Upper lobe of right lung (tissue), 1 donor: ENCODE data around the gene TSPEAR. TPM values are rescaled to one million over a fixed set of nuclear protein-coding genes. Genes with fewer than 3 reads are reported as not detected.
"Not testable (repeated sequence)": the region's sequence is repeated elsewhere in the genome, so short reads cannot be mapped to it uniquely, and the experiment has no call there.

Experiments
- ATAC-seq: fragments of 200-7000 bp; cut with Tn5 transposase; one replicate; pipeline ENCODE4 v1.9.1; 2020; ENCODE audit warnings: mild to moderate bottlenecking, moderate library complexity
- DNase-seq: peaks from one replicate; pipeline ENCODE4 v3.0.0-alpha.2; 2020
- H3K27ac ChIP-seq: fragments of 200-600 bp; one replicate; pipeline ENCODE4 v1.8.0; 2022
- H3K27me3 ChIP-seq: fragments of 200-600 bp; one replicate; pipeline ENCODE4 v1.8.0; 2022; ENCODE audit warnings: mild to moderate bottlenecking
- H3K36me3 ChIP-seq: fragments of 200-600 bp; one replicate; pipeline ENCODE4 v1.8.0; 2022
- H3K4me1 ChIP-seq: fragments of 200-600 bp; one replicate; pipeline ENCODE4 v1.8.0; 2022
- H3K4me3 ChIP-seq: fragments of 200-600 bp; one replicate; pipeline ENCODE4 v1.8.0; 2022; ENCODE audit warnings: mild to moderate bottlenecking
- H3K9me3 ChIP-seq: fragments of 200-600 bp; one replicate; pipeline ENCODE4 v1.8.0; 2022
- CTCF ChIP-seq: fragments of 200-600 bp; IDR thresholded peaks from one replicate; pipeline ENCODE4 v1.8.0; 2022; ENCODE audit warnings: antibody characterized with exemption
- intact Hi-C: fragments of 100-400 bp; cut with DNase I; formaldehyde crosslinking; loops from one replicate; pipeline ENCODE4 v1.11.0; 2022
- total RNA-seq: library from RNA; stranded (reverse); fragmentation: NEBNext Ultra II Directional; extraction: Animal tissue kit (Norgen Biotek cat#: 25700); gene quantifications from one replicate; pipeline ENCODE4 v1.2.1, GENCODE V29; 2021
- donor health status: DM: no; HTN: yes; CAD: no; lungs with severe emphysema.

The TSPEAR gene
- total RNA-seq, 1 donor from 2014 or later = 0.23 TPM

DNA sequence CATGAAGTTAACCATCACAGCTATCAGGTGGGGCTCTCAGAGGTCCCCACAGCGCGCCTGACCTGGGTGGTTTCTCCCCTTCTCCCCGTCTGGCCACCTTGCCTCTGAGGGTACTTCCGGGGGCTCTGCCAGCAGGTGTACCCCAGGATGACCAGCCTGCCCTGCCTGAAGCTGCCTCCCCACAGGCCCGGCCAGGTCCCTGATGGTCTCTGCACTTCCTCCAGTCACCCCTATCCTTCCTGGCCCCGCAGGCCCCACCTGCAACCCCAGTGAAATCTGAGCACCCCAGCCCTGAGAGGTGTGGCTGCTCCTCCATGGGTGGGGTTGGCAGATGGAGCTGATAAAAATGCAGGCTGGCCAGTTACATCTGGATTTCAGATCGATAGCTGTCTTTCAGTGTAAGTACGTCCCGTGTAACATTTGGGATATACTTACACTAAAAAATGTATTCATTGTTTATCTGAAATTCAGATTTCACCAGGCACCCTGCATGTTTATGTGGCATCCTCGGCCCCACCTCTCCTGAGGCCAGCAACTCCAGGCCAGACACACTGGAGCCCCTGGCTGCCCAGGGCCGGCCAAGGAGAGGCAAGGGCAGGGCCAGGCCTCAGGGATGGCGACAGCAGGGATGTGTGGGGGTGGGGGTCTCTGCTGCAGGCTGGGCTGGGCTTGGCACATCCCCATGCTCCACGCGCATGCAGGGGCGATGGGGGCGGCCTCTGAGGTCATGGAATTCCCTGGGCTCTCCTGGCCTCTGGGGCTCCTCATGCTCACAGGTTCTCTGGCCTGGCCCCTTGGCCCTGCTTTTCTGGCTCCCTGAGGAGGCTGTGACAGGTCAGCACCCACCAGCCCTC lies 230.9 kb downstream of the TSPEAR start:
- Histone ChIP-seq H3K27ac (no peak overlapping the region), H3K4me3 (no peak overlapping the region), H3K27me3 (no peaks in the 10 kb centered on the region), H3K36me3 (no peaks in the 10 kb centered on the region), H3K4me1 (no peaks in the 10 kb centered on the region), H3K9me3 (no peaks in the 10 kb centered on the region)
- TF ChIP-seq CTCF = no peak
- DNase-seq (no peak), ATAC-seq (peak; percentile 8)
- intact Hi-C loops = no loop called here

DNA sequence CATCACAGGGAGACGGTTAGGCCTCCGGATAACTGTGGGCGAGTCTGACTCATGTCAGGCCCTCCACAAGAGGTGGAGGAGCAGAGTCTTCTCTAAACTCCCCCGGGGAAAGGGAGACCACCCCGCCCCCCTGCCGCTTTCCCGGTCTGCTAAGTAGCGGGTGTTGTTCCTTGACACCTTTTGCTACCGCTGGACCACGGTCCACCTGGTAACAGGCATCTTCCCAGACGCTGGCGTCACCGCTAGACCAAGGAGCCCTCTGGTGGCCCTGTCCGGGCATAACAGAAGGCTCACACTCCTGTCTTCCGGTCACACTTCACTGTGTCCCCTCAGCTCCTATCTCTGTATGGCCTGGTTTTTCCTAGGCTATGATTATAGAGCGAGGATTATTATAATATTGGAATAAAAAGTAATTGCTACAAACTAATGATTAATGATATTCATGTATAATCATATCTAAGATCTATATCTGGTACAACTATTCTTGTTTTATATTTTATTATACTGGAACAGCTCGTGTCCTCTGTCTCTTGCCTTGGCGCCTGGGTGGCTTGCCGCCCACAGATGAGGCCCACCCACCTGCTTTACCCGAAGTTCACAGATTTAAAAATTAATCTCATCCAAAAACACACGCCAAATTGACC lies 231.7 kb downstream of the TSPEAR start:
- H3K27ac ChIP-seq, H3K27me3 ChIP-seq, ATAC-seq, H3K36me3 ChIP-seq, H3K9me3 ChIP-seq, H3K4me1 ChIP-seq, intact Hi-C loops, DNase-seq, H3K4me3 ChIP-seq: not testable (repeated sequence)
- peak; percentile 65 for TF ChIP-seq CTCF

DNA sequence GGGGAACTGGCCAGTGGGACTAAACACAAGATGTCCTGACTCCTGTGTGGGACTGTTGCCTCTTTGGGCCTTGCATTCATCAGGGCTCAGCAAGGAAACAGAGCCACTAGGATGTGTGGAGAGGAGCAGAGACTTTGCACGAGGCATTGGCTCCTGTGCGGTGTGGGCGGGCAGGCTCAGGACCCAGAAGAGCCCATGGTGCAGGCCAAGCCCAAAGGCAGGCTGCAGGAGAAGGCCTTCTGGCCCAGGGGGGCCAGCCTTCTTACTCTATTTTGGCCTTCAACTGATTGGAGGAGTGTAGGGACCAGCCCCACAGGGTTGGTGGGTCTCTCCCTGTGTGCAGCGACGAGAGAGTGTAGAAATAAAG lies 232.6 kb downstream of the TSPEAR start:
- H3K27me3 ChIP-seq = no peaks in the 10 kb centered on the region
- no peak for ATAC-seq
- H3K27ac ChIP-seq = no peak overlapping the region
- intact Hi-C loops = no loop called here
- DNase-seq = no peak
- H3K4me3 ChIP-seq = no peak overlapping the region
- H3K36me3 ChIP-seq = no peaks in the 10 kb centered on the region
- H3K9me3 ChIP-seq = no peaks in the 10 kb centered on the region
- TF ChIP-seq CTCF = no peak
- H3K4me1 ChIP-seq = no peaks in the 10 kb centered on the region

DNA sequence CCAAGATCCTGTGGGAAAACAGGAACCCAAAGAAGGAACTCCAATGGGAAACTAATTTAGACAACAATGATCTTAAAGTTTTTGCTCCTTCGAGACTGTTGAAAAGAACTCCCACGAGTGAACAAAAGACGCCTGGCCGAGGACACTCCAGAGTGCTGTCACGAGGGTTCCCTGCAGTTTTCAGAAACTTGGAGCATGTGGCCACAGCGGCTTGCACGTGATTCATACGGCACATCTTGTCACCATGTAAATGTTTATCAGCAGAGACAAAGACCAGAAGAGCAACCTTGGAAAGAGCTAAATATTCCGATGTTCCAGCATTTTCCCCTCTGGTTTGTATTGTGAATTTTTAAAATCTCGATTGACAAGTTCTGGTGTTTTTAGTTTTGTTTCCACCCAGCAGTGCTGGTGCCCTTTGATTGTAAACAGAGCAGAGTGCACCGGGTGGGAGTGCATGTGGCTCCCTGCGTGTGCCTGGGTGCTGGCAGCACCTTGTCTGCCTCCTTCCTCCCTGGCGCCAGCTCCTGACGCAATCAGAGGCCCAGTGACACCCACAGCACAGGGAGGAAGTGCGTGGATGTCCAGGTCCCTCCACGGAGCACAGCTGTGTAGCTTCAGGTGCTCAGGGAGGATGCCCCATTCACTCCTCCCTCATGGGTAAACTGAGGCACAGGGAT lies 233.1 kb downstream of the TSPEAR start:
- Histone ChIP-seq H3K27ac (no peak overlapping the region), H3K4me1 (no peaks in the 10 kb centered on the region), H3K36me3 (no peaks in the 10 kb centered on the region), H3K27me3 (no peaks in the 10 kb centered on the region), H3K9me3 (no peaks in the 10 kb centered on the region), H3K4me3 (no peak overlapping the region)
- intact Hi-C loops = no loop called here
- no peak for DNase-seq
- TF ChIP-seq CTCF = no peak
- ATAC-seq = peak; percentile 12

DNA sequence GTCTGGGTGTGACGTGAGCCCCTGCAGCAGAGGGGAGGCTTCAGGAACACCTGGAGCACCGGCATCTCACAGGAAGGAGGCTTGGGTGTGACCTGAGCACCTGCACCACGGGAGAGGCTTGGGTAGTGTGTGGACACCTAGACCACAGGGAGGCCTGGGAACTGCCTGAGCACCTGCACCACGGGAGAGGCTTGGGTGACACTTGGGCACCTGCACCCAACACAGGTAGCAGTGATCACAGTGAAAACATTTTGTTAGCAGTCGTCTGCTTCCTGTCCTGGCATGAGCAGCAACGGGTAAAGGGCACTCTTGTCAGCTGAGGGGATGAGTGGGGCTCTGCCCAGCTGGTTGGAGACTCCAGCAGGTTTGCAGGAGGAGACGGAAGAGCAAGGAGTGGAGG lies 233.7 kb downstream of the TSPEAR start:
- Histone ChIP-seq H3K27me3 (no peaks in the 10 kb centered on the region), H3K4me3 (no peak overlapping the region), H3K4me1 (no peaks in the 10 kb centered on the region), H3K27ac (no peak overlapping the region), H3K9me3 (no peaks in the 10 kb centered on the region), H3K36me3 (no peaks in the 10 kb centered on the region)
- TF ChIP-seq CTCF = no peak
- intact Hi-C loops = no loop called here
- peak; percentile 44 for ATAC-seq
- DNase-seq = no peak
